K562 (cell line): ENCODE data around the gene EFHD2. TPM values are rescaled to one million over a fixed set of nuclear protein-coding genes. Genes with fewer than 3 reads are reported as not detected.

Experiments
- E2F6 ChIP-seq, 2 experiments: IDR thresholded peaks; 2 replicates each; pipeline ENCODE4 v1.6.1; 2011; ENCODE audit warnings: borderline replicate concordance in 1 of 2, control low read depth in 1 of 2, low read depth in 1 of 2, low read length in 1 of 2, mild to moderate bottlenecking in 1 of 2, mixed read lengths in 1 of 2, moderate library complexity in 1 of 2; ENCODE audit not compliant: insufficient read depth in 1 of 2, insufficient read length in 1 of 2, poor library complexity in 1 of 2, severe bottlenecking in 1 of 2; ENCODE audit errors: extremely low read depth in 1 of 2
- FOXJ3 ChIP-seq: sonication (generic); formaldehyde crosslinking; IDR thresholded peaks from 2 replicates; pipeline ENCODE4 v1.4.0; 2020; ENCODE audit warnings: mild to moderate bottlenecking, missing genetic modification reagents
- SRSF1 ChIP-seq: fragments of 200-400 bp; formaldehyde crosslinking; IDR thresholded peaks from 2 replicates; pipeline ENCODE4 v1.6.1; 2017; ENCODE audit warnings: mild to moderate bottlenecking, low read depth, low read length, moderate library complexity
- ZNF318 ChIP-seq, 2 experiments: fragments of 450-650 bp; IDR thresholded peaks; 2 replicates each; pipeline ENCODE4 v1.6.1; 2016; ENCODE audit warnings: mild to moderate bottlenecking in 2 of 2, borderline replicate concordance in 1 of 2, low read depth in 1 of 2, moderate library complexity in 1 of 2
- ZNF449 ChIP-seq: fragments of 250-450 bp; sonication (Bioruptor Pico); IDR thresholded peaks from 2 replicates; pipeline ENCODE4 v1.8.0; 2022; ENCODE audit warnings: moderate library complexity, mild to moderate bottlenecking, inconsistent platforms
- polyA plus RNA-seq, 8 experiments: library from polyadenylated mRNA; depleted of rRNA in 4 of 8; stranded (reverse) in 5 of 8; unstranded in 3 of 8; fragments of >200 nt; fragmentation: Nextera tagmentation in 2 of 8; fragmentation: Illumina TruSeq in 1 of 8; extraction: Ambion mirVana in 2 of 8; extraction: Trizol in 1 of 8; gene quantifications; 2 replicates each; pipeline versions ENCODE4 v1.2.1 to v1.2.3, GENCODE V29; 2011 to 2014; ENCODE audit warnings: inconsistent platforms in 1 of 8, missing spikeins in 1 of 8
- total RNA-seq, 7 experiments: library from RNA; depleted of rRNA in 6 of 7; stranded (reverse); fragments of >200 nt in 6 of 7; fragmentation: Illumina TruSeq in 2 of 7; extraction: Trizol in 2 of 7; gene quantifications; 2 replicates each; pipeline versions ENCODE4 v1.2.1 to v1.2.3, GENCODE V29; 2011 to 2021; ENCODE audit warnings: low replicate concordance in 1 of 7

The EFHD2 gene
- total and polyA plus RNA-seq, 9 of the 15 experiments (the other 6 are each of a cell fraction or from before 2014, with no cell fraction given) = 1.7 to 73.5 (median 25.2) TPM

GRCh38 chr1:15391366-15391765, 18.3 kb upstream of the EFHD2 start (continued):
- TF ChIP-seq ZNF318 (IDR thresholded peaks at IDR 0.05; ENCODE audit: borderline replicate concordance in 1 of 2, low read depth in 1 of 2) (no peak), E2F6 (IDR thresholded peaks at IDR 0.05; ENCODE audit: borderline replicate concordance in 1 of 2, extremely low read depth in 1 of 2, insufficient read depth in 1 of 2, insufficient read length in 1 of 2, low read depth in 1 of 2, low read length in 1 of 2, poor library complexity in 1 of 2, severe bottlenecking in 1 of 2) (no peak), ZNF449 (CRISPR knock-in tag) (no peak), SRSF1 (no peak), FOXJ3 (CRISPR knock-in tag) (no peak)
